Mammary epithelial cell (primary cell): ENCODE results near the gene TRIM50.
"Not testable (repeated sequence)": the region's sequence is repeated elsewhere in the genome, so short reads cannot be mapped to it uniquely, and the experiment has no call there.

Experiments
- CTCF ChIP-seq, 2 donors: IDR thresholded peaks in 1 of 2; conservative IDR thresholded peaks in 1 of 2; 2 replicates each; pipeline ENCODE4 v1.5.1; 2011 to 2012; ENCODE audit warnings: inconsistent platforms in 2 of 2, low read length in 2 of 2, mild to moderate bottlenecking in 2 of 2, control low read depth in 1 of 2, low read depth in 1 of 2; ENCODE audit not compliant: insufficient read depth in 1 of 2; ENCODE audit errors: extremely low read depth in 1 of 2
- EZH2 ChIP-seq: IDR thresholded peaks from 2 replicates; pipeline ENCODE4 v1.6.1; 2012; ENCODE audit warnings: low read length, inconsistent platforms, borderline replicate concordance

GRCh38 chr7:73376262-73376661 lies 48.4 kb upstream of the TRIM50 start:
- TF ChIP-seq CTCF (conservative IDR thresholded peaks at IDR 0.05 in 1 of 2, IDR thresholded peaks at IDR 0.05 in 1 of 2; ENCODE audit: extremely low read depth in 1 of 2, insufficient read depth in 1 of 2, low read depth in 1 of 2, low read length in 2 of 2); EZH2: not testable (repeated sequence)
